Neural cell (in vitro differentiated cells): Measurements from ENCODE around the gene RTP2. TPM values are rescaled to one million over a fixed set of nuclear protein-coding genes. Genes with fewer than 3 reads are reported as not detected.

Source experiments
- H2AFZ ChIP-seq: fragments of 200-600, 300-800 bp; sonication (generic), shearing (Covaris generic); 2 replicates; pipeline ENCODE4 v1.6.0; 2014; ENCODE audit warnings: low read depth, mild to moderate bottlenecking, antibody characterized with exemption, low read length, moderate library complexity
- H3F3A ChIP-seq: fragments of 200-600 bp; shearing (Covaris generic); 2 replicates; pipeline ENCODE4 v1.6.1; 2016; ENCODE audit warnings: mild to moderate bottlenecking, moderate library complexity, mixed read lengths, antibody characterized with exemption, low read length; ENCODE audit not compliant: insufficient read depth, poor library complexity, severe bottlenecking
- H3K27ac ChIP-seq: fragments of 200-600, 300-800 bp; sonication (generic), shearing (Covaris generic); 2 replicates; pipeline ENCODE4 v1.5.1; 2014; ENCODE audit warnings: mild to moderate bottlenecking, low read length, moderate library complexity
- H3K27me3 ChIP-seq: fragments of 300-800, 200-600 bp; sonication (generic), shearing (Covaris generic); 2 replicates; pipeline ENCODE4 v1.6.0; 2014; ENCODE audit warnings: mild to moderate bottlenecking, low read depth, low read length, moderate library complexity; ENCODE audit not compliant: insufficient read depth
- H3K36me3 ChIP-seq: fragments of 300-800, 200-600 bp; sonication (generic), shearing (Covaris generic); 2 replicates; pipeline ENCODE4 v1.5.1; 2014; ENCODE audit warnings: mild to moderate bottlenecking, antibody characterized with exemption, low read length, moderate library complexity; ENCODE audit not compliant: insufficient read depth
- H3K4me2 ChIP-seq: fragments of 300-800, 200-600 bp; sonication (generic), shearing (Covaris generic); 2 replicates; pipeline ENCODE4 v1.6.0; 2014; ENCODE audit warnings: mild to moderate bottlenecking, low read length
- H3K4me3 ChIP-seq: fragments of 300-800, 200-600 bp; sonication (generic), shearing (Covaris generic); 2 replicates; pipeline ENCODE4 v1.5.1; 2014; ENCODE audit warnings: mild to moderate bottlenecking, low read length, moderate library complexity
- H3K79me2 ChIP-seq: fragments of 200-600 bp; shearing (Covaris generic); replicated peaks from 2 replicates; pipeline ENCODE4 v1.6.0; 2014; ENCODE audit warnings: mild to moderate bottlenecking, low read length, moderate library complexity; ENCODE audit not compliant: insufficient read depth
- H3K9ac ChIP-seq: fragments of 300-800, 200-600 bp; sonication (generic), shearing (Covaris generic); 2 replicates; pipeline ENCODE4 v1.6.1; 2016; ENCODE audit warnings: mild to moderate bottlenecking, low read length, mixed read lengths
- H3K9me2 ChIP-seq: fragments of 200-600 bp; shearing (Covaris generic); 2 replicates; pipeline ENCODE4 v1.6.1; 2016; ENCODE audit warnings: mild to moderate bottlenecking, low read length, mixed read lengths; ENCODE audit not compliant: insufficient read depth
- H3K9me3 ChIP-seq: fragments of 200-600, 300-800 bp; sonication (generic), shearing (Covaris generic); 2 replicates; pipeline ENCODE4 v1.6.1; 2016; ENCODE audit warnings: mild to moderate bottlenecking, mixed run types, low read length, moderate library complexity, mixed read lengths
- H4K20me1 ChIP-seq: fragments of 200-600 bp; shearing (Covaris generic); 2 replicates; pipeline ENCODE4 v1.6.1; 2016; ENCODE audit warnings: mild to moderate bottlenecking, mixed run types; ENCODE audit not compliant: insufficient read depth
- EP300 ChIP-seq: fragments of 450-650 bp; conservative IDR thresholded peaks from 2 replicates; pipeline ENCODE4 v1.6.1; 2014; ENCODE audit warnings: antibody characterized with exemption, mild to moderate bottlenecking, moderate library complexity; ENCODE audit not compliant: poor library complexity, severe bottlenecking
- EZH2 ChIP-seq: fragments of 200-600, 300-800 bp; shearing (Covaris generic), sonication (generic); IDR thresholded peaks from 2 replicates; pipeline ENCODE4 v1.6.1; 2014; ENCODE audit warnings: antibody characterized with exemption, low read length, borderline replicate concordance, mild to moderate bottlenecking; ENCODE audit not compliant: insufficient read depth, poor library complexity, severe bottlenecking
- MXI1 ChIP-seq: fragments of 450-650 bp; conservative IDR thresholded peaks from 2 replicates; pipeline ENCODE4 v1.6.1; 2014; ENCODE audit warnings: antibody characterized with exemption, mild to moderate bottlenecking; ENCODE audit not compliant: poor library complexity, severe bottlenecking
- POLR2AphosphoS5 ChIP-seq: IDR thresholded peaks from 2 replicates; pipeline ENCODE4 v1.6.1; 2012
- RAD21 ChIP-seq: fragments of 450-650 bp; conservative IDR thresholded peaks from 2 replicates; pipeline ENCODE4 v1.6.1; 2014; ENCODE audit warnings: antibody characterized with exemption, mild to moderate bottlenecking, moderate library complexity
- SMC3 ChIP-seq: fragments of 450-650 bp; conservative IDR thresholded peaks from 2 replicates; pipeline ENCODE4 v1.6.1; 2014; ENCODE audit warnings: antibody characterized with exemption, mild to moderate bottlenecking, moderate library complexity; ENCODE audit not compliant: poor library complexity
- TAF1 ChIP-seq: IDR thresholded peaks from 2 replicates; pipeline ENCODE4 v1.6.1; 2012; ENCODE audit warnings: low read depth
- polyA plus RNA-seq: library from polyadenylated mRNA; depleted of rRNA; stranded (reverse); fragments of >200 nt; gene quantifications from 2 replicates; pipeline ENCODE4 v1.2.3, GENCODE V29; 2014
- TF ChIP-seq, protein P1 (sequence below): IDR thresholded peaks from 2 replicates; pipeline ENCODE4 v1.6.1; 2012; ENCODE audit warnings: borderline replicate concordance
- TF ChIP-seq, protein P2 (sequence below): fragments of 450-650 bp; IDR thresholded peaks from 2 replicates; pipeline ENCODE4 v1.5.1; 2014; ENCODE audit warnings: antibody characterized with exemption, mild to moderate bottlenecking, moderate library complexity; ENCODE audit not compliant: poor library complexity, severe bottlenecking

The RTP2 gene
- polyA plus RNA-seq, 1 donor from 2014 or later = not detected

DNA sequence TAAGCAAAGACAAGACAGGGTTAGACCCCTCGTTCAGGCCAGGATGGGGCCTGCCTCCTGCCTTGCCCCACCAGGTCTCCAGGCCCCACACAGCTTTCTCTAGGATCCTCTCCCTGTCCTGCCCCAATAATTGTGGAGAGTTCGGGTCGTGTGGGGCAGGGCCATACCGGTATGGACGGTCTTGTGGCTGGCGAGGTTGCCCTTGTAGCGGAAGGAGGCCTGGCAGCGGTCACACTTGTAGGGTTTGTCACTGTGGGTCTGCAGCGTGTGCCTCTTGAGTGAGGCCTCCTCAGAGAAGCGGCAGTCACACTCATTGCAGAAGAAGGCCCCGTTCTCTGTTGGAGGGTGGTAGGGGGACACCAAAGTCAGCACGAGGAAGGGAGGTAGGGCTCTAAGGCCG, 24.2 kb upstream of the RTP2 start:
- Histone ChIP-seq H3K9me2 (no peaks in the 10 kb centered on the region), H3K4me2 (no peak overlapping the region), H3F3A (no peaks in the 10 kb centered on the region), H3K9me3 (no peaks in the 10 kb centered on the region), H2AFZ (no peak overlapping the region), H3K9ac (no peak overlapping the region), H3K4me3 (no peak overlapping the region), H4K20me1 (no peaks in the 10 kb centered on the region), H3K27ac (no peak overlapping the region), H3K27me3 (no peaks in the 10 kb centered on the region), H3K79me2 (no peaks in the 10 kb centered on the region), H3K36me3 (no peaks in the 10 kb centered on the region)
- TF ChIP-seq EP300 = no peak
- TF ChIP-seq EZH2 = no peak
- TF ChIP-seq, protein P1, sequence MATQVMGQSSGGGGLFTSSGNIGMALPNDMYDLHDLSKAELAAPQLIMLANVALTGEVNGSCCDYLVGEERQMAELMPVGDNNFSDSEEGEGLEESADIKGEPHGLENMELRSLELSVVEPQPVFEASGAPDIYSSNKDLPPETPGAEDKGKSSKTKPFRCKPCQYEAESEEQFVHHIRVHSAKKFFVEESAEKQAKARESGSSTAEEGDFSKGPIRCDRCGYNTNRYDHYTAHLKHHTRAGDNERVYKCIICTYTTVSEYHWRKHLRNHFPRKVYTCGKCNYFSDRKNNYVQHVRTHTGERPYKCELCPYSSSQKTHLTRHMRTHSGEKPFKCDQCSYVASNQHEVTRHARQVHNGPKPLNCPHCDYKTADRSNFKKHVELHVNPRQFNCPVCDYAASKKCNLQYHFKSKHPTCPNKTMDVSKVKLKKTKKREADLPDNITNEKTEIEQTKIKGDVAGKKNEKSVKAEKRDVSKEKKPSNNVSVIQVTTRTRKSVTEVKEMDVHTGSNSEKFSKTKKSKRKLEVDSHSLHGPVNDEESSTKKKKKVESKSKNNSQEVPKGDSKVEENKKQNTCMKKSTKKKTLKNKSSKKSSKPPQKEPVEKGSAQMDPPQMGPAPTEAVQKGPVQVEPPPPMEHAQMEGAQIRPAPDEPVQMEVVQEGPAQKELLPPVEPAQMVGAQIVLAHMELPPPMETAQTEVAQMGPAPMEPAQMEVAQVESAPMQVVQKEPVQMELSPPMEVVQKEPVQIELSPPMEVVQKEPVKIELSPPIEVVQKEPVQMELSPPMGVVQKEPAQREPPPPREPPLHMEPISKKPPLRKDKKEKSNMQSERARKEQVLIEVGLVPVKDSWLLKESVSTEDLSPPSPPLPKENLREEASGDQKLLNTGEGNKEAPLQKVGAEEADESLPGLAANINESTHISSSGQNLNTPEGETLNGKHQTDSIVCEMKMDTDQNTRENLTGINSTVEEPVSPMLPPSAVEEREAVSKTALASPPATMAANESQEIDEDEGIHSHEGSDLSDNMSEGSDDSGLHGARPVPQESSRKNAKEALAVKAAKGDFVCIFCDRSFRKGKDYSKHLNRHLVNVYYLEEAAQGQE = no peak
- TF ChIP-seq, protein P2, sequence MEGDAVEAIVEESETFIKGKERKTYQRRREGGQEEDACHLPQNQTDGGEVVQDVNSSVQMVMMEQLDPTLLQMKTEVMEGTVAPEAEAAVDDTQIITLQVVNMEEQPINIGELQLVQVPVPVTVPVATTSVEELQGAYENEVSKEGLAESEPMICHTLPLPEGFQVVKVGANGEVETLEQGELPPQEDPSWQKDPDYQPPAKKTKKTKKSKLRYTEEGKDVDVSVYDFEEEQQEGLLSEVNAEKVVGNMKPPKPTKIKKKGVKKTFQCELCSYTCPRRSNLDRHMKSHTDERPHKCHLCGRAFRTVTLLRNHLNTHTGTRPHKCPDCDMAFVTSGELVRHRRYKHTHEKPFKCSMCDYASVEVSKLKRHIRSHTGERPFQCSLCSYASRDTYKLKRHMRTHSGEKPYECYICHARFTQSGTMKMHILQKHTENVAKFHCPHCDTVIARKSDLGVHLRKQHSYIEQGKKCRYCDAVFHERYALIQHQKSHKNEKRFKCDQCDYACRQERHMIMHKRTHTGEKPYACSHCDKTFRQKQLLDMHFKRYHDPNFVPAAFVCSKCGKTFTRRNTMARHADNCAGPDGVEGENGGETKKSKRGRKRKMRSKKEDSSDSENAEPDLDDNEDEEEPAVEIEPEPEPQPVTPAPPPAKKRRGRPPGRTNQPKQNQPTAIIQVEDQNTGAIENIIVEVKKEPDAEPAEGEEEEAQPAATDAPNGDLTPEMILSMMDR = no peak

DNA sequence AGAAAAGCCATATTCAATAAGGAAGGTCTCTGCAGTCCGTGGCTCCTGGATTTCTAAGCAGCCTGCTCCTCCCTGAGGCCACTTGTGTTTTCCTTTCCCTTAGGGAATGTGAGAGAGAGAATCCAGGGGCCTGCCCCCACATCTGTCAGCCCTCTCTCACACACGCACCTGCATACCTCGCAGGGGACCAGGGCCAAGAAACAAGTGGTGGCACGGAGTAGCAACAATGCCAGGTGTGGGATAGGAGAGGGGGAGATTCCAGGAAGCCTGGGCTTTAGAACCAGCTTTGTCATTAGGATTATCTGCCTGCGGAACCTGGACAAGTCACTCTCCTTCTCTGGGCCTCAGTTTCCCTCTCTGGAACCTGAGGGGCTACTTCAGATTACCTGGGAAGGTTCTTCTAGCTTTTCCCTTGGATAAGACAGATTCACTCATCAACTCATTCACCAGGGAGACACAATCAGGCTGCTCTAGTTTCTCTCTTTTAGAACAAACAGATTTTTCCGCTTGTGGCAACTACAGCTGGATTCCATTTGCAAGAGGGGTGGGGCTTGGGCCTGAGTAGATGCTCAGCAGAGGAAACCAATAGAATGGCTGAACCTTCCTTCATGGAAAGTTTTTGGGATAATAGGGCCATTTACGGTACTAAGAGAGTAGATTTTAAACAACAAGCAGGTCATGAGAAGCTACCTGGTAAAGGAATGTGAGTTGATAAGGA, 23.5 kb upstream of the RTP2 start:
- H3K79me2 ChIP-seq = no peaks in the 10 kb centered on the region
- no peak overlapping the region for H3K4me3 ChIP-seq
- H3K27me3 ChIP-seq = no peaks in the 10 kb centered on the region
- H3K4me2 ChIP-seq = no peak overlapping the region
- no peak overlapping the region for H3K27ac ChIP-seq
- no peaks in the 10 kb centered on the region for H3F3A ChIP-seq
- no peak overlapping the region for H2AFZ ChIP-seq
- no peaks in the 10 kb centered on the region for H4K20me1 ChIP-seq
- H3K9me2 ChIP-seq = no peaks in the 10 kb centered on the region
- TF ChIP-seq, protein P2 = no peak
- TF ChIP-seq, protein P1 = no peak
- TF ChIP-seq EZH2 = no peak
- TF ChIP-seq SMC3 = no peak
- no peak for TF ChIP-seq MXI1
- TF ChIP-seq TAF1 = no peak
- TF ChIP-seq EP300 = no peak
- no peak for TF ChIP-seq RAD21
- no peak for TF ChIP-seq POLR2AphosphoS5
- H3K36me3 ChIP-seq = no peaks in the 10 kb centered on the region
- H3K9me3 ChIP-seq = no peaks in the 10 kb centered on the region
- no peak overlapping the region for H3K9ac ChIP-seq
